T-helper 2 cell (primary cell): ENCODE results near the gene ARID3B.
"Not testable (repeated sequence)": the region's sequence is repeated elsewhere in the genome, so short reads cannot be mapped to it uniquely, and the experiment has no call there.

Source experiments
- DNase-seq, 5 experiments: peaks; one replicate each; pipeline versions ENCODE4 v3.0.0 to v3.0.0-alpha.2; 2012 to 2022

Gene ARID3B

DNA sequence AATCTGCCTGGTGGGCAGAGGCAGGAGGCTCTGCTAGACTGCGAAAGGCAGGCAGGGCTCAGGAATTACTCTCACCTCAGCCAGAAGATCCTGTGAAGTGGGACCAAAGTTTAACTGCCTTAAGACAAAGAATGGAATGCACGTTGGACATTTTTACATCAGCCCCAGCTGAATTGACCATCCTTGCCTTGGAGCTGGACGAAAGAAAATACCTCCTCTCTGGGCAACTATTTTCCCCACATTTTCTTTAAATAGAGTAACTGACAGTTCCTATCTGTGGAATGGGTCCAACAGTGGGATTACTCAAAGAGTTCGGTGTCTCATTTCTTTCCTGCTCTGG is 28.7 kb downstream of the ARID3B start:
- DNase-seq = no peak

DNA sequence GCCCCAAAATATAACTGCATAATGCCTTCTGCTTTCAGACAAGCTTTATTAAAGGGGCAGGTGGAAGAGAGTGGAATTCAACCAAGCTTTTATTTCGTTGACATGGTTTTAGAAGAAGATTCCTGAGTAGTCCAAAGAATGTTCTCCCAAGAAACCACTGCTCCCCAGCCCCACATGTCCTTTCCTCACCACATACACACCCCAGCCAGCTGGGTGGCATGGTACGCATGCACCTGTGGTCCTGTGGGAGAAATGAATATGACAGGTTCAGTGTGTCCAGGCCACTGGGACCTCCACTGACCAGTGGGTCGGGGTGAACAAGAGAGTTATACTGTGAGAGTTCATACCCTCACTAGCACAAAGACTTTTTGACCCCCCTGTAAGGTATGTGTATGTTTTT is 30.2 kb downstream of the ARID3B start:
- no peak for DNase-seq

DNA sequence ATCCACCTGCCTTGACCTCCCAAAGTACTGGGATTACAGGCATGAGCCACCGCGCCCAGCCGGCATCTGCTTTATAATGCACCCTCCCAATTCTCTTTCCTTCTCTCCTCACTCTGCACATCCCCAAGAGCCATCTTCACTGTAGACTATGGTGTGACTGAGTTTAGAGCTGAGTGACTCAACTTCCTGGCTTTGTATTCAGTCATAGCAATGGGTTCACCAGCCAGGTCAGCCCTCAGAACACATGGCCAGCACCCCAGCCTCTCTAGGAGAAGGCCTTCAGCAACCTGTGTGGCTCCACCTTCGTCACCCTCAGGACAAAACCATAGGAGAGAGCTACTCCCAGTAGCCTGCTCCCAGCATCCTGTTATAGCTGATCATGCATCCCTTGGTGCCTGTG is 33.0 kb downstream of the ARID3B start:
- DNase-seq = no peak

DNA sequence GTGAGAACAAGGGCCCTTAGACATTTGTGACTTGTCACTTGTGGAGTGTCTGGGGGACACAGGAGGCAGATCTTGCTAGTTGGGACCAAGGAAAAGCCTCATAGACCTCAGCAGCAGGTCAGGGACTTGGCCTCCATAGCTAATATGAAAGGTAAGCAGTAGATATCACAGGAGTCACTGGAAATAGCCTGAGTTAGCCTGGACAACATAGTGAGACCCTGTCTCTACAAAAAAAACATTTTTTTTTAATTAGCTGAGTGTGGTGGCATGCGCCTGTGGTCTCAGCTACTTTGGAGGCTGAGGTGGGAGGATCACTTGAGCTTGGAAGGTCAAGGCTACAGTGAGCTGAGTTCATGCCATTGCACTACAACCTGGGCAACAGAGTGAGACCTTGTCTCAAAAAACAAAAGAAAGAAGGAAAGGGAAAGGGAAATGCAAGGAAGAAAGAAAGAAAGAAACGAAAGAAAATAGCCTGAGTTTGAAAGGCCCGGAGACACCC is 37.5 kb downstream of the ARID3B start:
- DNase-seq = no peak

DNA sequence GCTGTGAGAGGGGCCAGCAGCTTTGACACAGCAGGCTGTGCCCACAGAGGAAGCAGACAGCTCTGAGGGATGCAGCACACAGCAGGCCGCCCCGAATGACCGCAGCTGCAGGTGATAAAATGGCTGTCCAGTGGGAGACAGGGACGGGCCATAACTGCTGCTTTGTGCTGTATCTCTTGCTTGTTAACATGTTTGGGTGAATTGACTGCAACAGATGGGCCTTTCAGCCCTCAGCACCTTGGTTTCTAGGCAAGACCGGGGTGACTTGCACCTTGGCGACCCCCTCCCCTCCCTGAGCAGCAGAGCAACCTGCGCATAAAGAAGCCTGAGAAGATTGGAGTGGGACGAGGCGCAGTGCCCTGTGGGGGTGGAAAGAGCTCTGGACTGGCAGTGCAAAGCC is 38.0 kb downstream of the ARID3B start:
- DNase-seq = no peak

DNA sequence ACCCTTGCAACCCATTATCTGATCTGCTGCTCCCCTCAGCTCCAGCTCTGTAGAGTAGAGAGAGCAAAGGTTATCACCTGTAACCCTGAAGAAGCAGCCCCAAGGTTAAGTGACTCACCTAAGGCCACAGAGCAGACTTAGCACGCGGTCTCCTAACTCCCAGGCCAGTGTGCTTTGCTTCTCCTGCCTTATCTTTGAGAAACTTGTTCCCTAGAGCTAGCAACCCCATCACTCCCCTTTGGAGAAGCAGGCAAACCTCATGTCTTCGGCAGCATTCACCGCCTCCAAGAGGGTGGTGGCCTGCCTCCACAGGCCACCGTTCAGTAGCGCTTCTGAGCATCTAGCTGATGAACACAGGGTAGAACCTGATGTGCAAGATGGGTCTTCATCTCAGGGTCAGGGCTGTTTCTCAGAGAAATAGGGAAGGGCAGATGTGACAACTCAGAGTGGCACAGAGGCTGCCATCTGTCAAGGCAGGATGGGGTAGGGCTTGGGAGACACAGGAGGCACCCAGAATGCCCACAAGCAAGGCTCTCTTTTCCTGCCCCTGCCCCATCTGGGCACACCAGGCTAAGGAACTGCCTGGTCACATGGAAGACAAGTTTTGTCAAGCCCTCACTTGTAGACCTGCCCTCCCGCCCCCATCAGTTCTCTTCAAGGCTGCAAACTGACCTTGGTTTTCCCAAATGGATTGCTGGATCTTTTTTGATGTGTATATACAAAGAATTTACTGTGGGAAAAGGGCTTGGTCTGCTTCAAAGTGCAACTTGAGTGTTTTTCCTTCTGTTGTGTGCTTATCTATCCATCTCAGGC is 39.7 kb downstream of the ARID3B start:
- peak in 1 of 5 experiments; percentile 45 for DNase-seq

DNA sequence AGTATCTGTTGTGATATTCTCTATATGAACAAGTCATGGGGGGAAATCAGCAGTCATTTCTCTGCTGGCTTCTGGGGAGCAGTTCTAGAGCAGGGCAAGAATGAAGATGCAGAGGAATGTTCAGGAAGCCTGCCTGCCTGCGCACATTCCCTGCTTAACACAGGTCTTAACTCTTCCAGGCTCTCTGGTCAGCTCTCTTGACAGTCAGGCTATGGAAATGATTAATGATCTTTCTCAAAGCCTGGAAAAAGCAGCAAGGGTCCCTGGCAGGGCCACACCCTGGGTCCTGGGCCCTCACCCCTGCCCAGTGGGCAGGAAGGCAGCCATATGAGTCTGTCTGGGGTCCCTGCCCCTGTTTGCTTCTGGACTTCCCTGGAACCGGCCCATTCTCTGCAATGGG is 43.2 kb downstream of the ARID3B start:
- DNase-seq = no peak

DNA sequence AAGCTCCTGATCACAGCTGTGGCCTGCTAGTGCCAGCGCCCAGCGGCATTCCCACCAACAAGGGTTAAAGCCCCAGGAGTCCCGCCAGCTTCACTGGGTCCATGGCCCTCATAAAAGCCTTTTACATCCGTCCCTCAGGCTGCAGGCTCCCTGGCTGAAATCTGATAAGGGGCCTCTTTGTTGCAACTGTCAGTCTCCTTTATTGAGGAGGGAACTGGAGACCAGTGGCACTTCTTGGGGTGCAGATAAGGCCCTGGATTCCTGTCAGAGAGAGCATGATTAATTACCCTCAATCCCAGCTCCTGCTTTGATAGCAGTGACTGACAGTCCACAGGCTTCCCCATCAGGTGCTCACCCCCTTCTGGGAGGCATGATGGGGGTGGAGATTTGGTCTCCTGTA is 43.8 kb downstream of the ARID3B start:
- DNase-seq = no peak

DNA sequence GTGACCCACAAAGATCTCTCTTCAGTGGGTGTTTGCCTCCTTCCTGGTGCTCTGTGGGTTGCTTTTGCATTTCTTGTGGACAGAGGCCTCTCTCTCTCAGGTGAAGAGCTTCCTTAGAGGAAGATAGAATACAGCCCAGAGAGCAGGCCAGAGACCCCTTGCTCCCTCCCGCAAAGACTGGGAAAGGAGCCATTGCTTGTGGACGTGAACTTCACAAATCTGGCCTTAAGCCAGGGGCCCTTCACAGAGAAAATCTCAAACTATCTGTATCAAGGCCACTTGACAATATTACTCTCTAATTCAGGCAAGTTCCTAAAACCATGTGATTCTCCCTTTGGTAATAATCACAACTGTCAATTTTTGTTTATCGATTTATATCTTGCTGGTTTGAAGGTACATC is 44.2 kb downstream of the ARID3B start:
- DNase-seq = no peak

DNA sequence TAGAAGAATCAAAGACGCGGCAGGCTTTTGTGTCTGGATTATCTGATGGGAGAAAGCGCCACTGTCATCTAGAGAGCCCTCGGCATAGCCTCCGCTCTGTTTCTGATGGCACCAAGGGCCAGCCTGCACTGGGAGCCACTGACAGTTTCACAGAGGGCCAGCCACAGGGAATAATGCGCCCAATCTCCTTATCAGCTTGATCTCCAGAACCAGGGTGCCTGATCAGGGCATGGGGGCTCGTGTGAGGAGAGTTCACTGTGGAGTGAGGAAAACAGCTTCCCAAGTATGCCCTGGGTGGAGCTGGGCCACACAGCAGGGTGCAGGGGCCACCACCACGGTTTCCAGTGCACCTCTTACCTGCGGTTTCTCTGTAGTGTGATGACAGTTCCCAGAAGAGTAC is 44.8 kb downstream of the ARID3B start:
- DNase-seq = no peak

DNA sequence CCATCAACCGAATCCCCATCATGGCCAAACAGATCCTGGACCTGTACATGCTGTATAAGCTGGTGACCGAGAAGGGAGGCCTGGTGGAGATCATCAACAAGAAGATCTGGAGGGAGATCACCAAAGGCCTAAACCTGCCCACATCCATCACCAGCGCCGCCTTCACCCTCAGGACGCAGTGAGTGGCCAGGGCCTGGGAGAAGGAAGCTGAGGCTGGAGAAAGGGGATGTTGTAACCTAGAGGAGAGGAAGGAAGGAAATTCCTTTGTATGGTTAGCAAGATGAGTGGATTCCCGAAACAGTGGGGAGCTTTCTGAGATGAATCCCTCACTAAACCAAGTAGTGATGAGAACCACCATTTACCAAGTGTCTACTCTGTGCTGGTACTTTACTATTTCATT is 48.8 kb downstream of the ARID3B start:
- no peak for DNase-seq

DNA sequence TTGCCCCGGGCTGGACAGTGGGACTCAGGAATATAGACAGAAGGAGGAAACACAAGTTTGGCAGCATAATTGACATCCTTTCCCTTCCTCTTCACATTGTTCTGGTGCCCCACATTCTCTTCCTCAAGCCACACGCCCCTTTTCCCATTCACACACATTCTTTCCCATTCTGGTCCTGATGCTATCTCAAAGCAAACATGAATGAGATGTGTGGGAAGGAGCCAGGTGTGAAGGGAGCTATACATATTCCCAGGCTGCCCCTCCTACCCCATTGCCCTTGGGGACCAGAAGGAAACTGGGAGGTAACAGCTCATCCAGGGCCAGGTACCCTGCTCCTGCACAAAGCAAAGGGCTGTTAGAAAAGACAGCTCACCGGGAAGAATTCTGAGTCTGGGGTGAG is 51.2 kb downstream of the ARID3B start:
- no peak for DNase-seq

DNA sequence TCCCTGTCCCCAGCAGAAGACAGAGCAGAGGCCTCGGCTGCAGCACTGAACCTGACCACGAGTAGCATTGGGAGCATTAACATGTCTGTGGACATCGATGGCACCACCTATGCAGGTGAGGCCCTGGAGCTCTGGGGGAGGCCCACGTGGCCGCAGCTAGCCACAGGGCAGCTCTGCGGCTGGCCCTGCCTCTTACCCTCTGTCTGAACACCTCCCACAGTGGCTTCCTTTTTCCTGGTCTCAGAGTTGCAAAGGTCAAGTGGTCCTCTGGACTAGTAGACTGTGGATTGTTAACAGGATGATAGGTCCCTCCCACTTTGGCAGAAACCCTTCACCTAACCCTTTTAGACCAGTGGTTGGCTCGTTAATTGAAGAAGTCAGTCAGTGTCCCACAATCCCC is 52.1 kb downstream of the ARID3B start:
- no peak for DNase-seq

DNA sequence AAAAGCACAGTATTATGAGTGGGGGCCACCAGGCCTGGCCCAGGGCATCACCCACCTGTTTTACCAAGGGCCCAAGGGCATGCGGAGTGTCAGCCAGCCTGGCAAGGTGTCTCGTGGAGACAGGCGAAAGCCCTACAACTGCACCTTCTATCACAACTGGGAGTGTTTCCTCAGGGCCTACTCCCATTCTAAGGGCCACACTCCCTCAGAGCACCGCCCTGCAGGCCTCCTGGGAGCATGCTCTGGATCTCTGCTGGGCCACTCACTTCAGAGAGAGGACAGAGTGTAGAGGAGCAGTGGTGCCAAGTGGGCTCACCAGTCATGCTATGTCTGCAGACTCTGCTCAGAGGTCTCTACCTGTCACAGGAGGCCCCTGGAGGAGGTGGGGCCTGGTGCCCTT is 53.4 kb downstream of the ARID3B start:
- no peak for DNase-seq

DNA sequence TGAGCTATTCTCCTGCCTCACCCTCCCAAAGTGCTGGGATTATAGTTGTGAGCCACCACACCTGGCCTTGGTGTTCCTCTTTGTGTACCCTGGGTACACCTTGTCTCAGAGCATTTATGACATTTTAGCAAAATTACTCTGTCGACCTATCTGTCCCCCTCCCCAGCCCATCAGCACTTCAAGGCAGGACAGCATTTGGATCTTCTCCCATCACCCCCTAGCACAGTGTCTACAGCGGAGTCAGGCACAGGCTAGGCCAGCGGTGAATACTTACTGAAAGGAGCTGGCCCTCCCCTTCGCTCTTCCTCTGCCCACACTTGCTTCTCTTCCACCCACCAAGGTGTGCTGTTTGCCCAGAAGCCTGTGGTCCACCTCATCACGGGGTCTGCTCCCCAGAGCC is 54.3 kb downstream of the ARID3B start:
- no peak for DNase-seq

DNA sequence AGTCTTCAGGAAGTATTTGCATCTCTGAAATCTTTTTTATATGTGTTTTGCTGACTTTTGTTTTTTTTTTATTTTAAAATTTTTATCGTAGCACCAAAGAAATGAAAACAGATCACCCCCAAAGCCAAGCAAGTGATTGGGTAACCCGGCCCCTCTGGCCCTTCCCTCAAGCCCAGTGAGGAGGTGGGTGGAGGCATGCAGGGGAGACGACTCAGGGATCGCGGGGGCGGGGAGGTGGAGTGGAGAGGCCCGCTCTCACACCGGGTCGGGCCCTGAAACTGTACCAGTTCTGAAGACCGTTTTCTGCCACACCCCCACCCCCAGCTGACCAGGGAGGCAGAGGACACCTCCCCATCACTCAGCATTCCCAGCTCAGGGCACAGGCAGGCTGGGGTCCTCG is 55.7 kb downstream of the ARID3B start:
- DNase-seq = not testable (repeated sequence)

DNA sequence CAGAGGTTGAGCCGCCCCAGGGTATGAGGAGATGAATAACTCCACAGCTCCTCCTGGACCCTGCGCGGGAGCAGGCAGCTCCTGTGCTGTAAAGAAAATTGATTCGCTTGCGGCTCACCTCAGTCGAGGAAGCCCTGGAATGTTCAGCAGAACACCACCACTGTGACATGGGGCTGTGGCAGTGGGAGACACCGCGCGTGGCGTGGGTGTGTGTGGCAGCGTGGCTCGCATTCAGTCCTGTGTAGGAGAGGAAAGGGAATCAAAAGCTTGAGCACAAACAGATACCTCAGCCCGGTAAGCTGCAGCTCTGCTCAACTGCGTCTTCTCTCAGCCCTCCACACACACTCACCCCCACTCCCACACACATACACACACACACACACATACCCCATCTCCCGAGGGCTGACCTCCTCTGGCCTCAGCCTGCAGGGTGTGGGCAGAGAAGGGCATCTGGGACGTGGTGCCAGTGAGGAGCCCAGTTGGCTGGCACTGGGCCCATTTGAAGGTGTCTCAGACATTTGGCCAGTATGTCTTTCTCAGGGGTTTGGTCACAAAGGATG is 56.2 kb downstream of the ARID3B start:
- DNase-seq = not testable (repeated sequence)

DNA sequence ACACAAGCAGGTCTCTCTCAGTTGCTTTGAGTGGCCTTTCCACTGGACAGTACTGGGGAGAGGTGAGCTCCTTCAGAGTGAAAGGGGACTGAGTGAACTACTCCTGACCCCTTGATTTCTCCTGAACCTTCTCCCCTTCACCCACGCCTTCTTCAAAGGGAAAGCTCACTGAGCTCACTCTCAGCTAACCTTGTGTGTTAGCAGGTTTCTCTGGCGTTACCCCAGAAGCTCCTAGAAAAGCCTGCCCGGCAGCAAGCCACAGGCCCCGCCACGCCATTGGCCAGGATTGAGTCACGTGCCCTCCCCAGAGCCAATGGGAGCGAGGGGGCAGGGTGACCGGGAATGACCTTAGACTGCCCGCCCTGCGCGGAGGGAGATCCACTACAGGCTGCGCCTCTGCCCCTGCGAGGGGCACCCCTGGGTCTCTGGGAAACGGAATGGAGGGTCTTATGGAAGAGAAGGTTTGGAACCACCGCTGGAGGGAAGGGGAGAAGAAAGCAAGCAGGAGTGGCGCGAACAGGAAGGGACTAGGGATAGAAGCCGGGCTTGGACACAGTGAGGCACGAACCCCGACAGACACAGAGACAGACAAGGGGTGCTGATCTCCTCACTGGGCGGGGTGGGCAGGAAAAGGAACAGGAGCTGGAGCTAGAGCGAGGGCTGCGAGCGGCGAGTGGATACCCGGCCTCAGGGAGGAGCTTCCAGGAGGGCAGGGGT is 57.3 kb downstream of the ARID3B start:
- DNase-seq = peak; percentile 73 to 89 (median 82)

DNA sequence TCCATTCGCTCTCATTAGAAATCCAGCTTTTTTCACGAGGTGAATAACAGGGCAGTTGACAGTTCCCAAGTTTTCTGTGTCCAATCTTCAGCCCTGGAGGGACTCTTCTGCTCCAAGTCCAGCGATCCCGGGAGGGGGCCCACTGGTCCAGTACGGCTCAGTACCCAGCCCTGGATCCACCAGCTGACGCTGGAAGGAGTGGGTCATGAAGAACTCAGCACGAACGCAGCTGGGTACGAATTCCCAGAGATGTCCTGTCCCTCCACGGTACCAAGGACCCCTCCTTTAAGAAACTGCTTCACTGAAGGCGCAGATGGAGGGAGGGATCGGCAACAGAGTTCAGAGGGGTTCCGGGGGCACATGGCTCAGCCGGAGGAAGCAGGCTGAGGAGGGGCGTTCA is 58.1 kb downstream of the ARID3B start:
- DNase-seq = no peak

DNA sequence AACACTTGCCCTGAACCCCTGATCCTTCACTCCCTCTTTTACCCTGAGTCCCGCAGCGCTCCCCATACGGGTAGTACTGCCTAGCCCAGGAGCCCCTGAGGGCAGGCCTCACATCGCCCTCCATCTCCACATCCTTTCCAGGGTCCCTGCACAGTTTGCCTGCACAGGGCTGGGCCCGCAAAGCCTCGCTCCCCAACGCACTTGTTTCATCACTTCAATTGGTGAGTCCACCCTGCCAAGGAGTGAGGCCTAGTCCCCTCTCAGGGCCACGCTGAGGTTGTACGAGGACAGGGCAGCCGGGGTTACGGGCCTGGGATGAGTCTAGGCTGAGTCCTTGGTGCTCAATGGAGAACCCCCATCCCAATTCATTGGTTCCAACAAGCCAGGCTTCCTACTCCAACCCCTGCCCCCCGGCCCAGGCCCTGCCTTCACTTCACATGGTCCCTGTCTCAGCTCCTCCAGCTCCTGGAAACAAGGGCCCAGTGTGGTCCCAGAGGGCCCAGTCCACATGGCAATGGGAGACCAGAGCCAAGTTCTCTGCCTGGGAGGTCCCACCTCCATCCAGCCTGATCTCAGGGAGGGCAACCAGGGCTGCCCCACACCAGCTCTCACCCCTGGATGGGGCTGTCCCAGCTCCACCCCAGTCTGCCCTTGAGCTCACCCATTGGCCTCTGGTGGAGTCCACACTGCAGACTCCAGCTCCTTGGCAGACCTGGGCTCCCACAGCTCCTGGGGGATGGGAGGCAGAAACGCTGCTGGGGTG is 62.2 kb downstream of the ARID3B start:
- no peak for DNase-seq

DNA sequence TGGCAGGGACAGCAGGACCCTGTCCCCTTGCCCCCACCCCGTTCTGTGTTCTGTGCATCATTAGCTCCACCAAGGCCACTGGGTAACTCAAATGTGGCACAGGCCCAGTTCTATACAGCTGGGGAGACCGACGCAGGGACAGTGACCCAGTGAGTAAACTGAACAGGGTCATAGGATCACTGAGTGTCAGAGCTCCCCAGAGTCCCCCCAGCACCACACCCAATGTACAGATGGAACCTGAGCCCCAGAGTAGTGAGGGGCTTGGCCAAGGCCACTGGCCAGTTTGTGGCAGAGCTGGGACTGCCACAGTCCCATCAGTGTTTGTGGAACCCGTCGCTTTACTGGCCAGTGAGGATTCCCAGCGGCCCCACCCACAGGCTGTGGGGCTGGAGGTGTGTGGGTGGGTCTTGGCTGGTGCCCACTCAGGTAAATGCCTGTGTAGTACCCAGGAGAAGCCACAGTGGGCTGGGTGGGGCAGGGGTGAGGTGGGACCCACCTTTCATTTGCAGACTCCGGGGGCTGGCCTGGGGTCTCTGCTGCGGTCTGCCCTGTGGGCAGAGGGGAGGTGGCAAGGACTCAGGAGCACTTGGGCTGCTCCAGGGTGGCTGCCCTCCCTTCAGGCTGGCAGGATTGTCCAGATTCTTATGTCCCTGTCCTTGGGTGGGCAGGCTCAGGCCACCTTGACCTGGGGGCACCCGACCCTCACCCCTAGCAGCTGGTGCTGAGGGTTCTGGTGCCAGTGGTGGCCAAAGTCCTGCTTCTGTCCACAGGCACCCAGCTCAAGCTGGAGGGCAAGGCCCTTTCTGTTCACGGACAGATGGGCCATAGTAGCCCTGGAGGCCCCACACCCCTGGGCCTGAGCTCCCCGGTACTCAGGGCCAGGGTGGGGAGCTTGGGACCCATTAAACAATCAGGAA is 63.0 kb downstream of the ARID3B start:
- DNase-seq = no peak
